T47D (cell line): ENCODE results near the gene MAP2K1.
"Not testable (repeated sequence)": the region's sequence is repeated elsewhere in the genome, so short reads cannot be mapped to it uniquely, and the experiment has no call there.

Experiments used
- DNase-seq, 2 experiments: peaks; one replicate each; pipeline versions ENCODE4 v3.0.0 to v3.0.0-alpha.2; 2011 to 2012; ENCODE audit warnings: low read depth in 1 of 2, low spot score in 1 of 2
- JUND ChIP-seq: IDR thresholded peaks from 2 replicates; pipeline ENCODE4 v1.6.1; 2012; ENCODE audit warnings: low read depth
- in situ Hi-C: cut with HindIII; loops from 2 replicates; pipeline ENCODE4 v1.10.0; 2016; ENCODE audit warnings: low sequenced_read_pairs, low pct_unique_long_range_greater_than_20kb

Gene MAP2K1

GRCh38 chr15:66498501-66499386, 112.0 kb downstream of the MAP2K1 start:
- in situ Hi-C loops = no loop called here
- DNase-seq = peak in 1 of 2 experiments; percentile 35
- TF ChIP-seq JUND = no peak

- DNase-seq, in situ Hi-C loops: not testable (repeated sequence)
Measured at GRCh38 chr15:66500346-66500745, 113.6 kb downstream of the MAP2K1 start.

GRCh38 chr15:66502491-66502890, 115.8 kb downstream of the MAP2K1 start:
- DNase-seq = no peak
- in situ Hi-C loops = no loop called here
- TF ChIP-seq JUND = no peak

GRCh38 chr15:66503041-66503648, 116.4 kb downstream of the MAP2K1 start:
- DNase-seq, in situ Hi-C loops: not testable (repeated sequence)

GRCh38 chr15:66503780-66504562, 117.3 kb downstream of the MAP2K1 start:
- in situ Hi-C loops = no loop called here
- no peak for TF ChIP-seq JUND
- DNase-seq = no peak

DNA sequence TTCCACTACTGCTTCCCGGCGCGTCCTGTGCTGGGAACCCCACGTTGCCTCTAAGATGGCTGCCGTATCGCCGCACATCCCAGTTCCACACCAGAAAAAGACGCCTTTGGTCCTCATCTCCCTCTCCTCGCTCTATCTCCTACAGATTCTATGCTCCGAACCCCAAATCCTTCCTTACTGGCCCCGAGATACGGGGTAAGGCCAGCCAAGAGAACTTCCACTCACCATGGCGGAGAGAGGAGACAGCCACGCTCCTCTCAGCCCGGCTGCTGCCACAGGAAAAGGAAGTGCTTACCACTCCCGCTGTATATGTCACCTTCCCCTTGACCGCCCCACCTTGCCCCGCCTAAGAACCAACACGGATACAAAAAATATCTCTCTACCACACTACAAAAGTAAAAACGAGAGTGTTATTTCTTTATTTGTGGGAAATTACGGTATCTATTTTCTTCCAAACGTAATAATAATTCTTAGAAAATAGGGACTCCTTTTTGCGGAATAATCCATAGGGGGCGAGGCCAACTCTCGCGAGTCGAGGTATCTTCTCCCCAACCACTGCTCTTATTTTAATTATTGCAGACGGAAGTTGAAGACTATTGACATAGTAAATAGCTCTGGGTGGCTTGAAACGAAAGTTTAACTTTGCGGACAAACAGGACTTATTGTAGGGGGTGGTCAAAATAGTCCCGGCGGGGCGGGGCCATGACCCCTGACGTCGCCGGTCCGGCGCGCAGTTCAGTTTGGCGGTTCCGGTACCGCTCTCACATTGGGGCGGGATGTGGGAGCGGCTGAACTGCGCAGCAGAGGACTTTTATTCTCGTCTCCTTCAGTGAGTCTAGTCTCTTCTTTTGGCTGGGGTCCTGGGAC, 118.1 kb downstream of the MAP2K1 start, which contains the start of the genes RPL4 and ZWILCH:
Gene RPL4, minus strand, starts transcription at position 293 of the 867 bp plus-strand sequence. Its CDS starts 65 bp downstream, at position 228.
Gene ZWILCH, plus strand, starts transcription at position 764 of the 867 bp plus-strand sequence. Its CDS starts 13 bp downstream, at position 777.
- DNase-seq = peak; percentile 68 to 95
- in situ Hi-C loops = no loop called here
- TF ChIP-seq JUND = 0 out of 2 replicates have a peak, but pooled peaks have one; percentile 27

DNA sequence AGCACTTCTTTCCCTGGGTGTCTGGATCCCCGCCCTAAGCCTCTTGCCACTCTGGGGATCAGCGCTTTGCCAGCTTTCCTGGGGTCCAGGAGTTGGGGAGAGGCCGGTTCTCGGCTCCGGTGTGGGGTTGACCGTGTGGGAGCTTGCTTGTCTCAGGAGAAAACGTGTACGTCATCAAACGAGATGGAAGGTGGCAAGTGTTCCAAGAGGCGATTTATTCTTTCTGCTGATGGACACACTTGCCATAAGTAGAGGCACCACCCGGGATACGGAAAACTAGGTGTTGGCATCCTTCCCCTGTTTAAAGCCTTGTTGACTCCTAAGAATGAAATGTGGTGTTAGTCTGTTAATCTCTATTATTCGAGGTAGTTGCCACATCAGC, 118.7 kb downstream of the MAP2K1 start:
- no peak for TF ChIP-seq JUND
- DNase-seq = no peak
- in situ Hi-C loops = no loop called here

DNA sequence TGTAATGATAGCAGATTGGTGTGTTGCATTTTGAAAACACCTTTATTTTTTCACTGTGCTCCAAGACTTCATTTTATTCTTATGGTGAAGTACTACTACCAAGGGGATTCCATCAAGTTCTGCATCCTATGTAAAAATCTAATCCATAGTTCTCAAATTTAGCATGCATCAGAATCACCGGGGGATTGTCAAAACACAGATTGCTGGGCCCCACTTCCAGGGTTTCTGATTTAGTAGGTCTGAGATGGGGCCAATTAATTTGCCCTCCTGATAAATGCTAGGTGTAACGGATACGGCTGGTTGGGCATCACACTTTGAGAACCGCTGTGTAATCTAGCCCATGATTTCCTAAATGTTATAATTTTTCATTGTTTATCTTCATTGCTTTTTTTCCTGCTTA, 119.1 kb downstream of the MAP2K1 start:
- in situ Hi-C loops = no loop called here
- TF ChIP-seq JUND = no peak
- no peak for DNase-seq

GRCh38 chr15:66508293-66508883, 121.7 kb downstream of the MAP2K1 start:
- no peak for DNase-seq
- no peak for TF ChIP-seq JUND
- in situ Hi-C loops = no loop called here

DNA sequence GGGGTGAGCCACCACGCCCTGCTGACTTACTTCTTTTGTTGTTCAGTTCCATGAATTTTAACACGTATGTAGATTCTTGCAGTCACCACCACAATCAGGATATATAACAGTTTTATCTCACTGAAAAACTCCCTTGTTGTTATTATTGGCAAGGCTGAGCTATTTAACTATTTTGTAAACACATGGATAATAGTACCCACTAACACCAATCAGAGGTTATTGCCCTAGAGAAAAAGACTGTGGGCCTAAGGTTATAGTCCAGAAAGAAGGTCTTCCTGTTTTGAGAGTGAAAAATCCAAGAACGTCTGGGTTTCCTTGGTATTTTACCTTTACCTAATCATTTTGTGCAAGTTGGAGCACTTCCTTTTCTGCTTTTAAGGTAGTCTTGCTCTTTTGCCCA, 127.9 kb downstream of the MAP2K1 start:
- DNase-seq = no peak
- in situ Hi-C loops = no loop called here
- TF ChIP-seq JUND = no peak

DNA sequence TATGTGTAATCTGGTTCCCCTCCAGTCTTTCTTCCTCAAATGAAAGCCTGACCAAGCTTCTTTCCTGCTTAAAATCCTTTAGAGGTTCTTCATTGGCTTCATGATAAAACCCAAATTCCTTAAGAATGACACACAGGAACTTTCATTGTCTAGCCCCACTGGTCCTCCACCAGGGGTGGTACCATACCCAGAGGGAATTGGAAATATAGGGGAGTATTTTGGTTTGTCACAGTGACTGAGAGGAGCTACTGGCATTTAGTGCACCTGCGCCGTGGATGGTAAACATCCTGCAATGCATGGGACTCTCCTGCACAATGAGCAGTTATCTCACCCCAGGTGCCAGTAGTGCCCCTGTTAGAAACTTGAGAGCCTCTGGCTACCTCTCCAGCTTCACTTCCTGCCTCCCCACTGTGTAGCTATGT, 129.2 kb downstream of the MAP2K1 start:
- DNase-seq = no peak
- TF ChIP-seq JUND = no peak
- in situ Hi-C loops = no loop called here
